Fibroblast of the aortic adventitia (primary cell): ENCODE results near the gene GLUL. TPM values are rescaled to one million over a fixed set of nuclear protein-coding genes. Genes with fewer than 3 reads are reported as not detected.

Source experiments
- DNase-seq: peaks from one replicate; pipeline ENCODE4 v3.0.0-alpha.2; 2010; ENCODE audit warnings: low read depth
- H3K4me3 ChIP-seq: 2 replicates; pipeline ENCODE4 v1.5.1; 2011; ENCODE audit warnings: low read depth, mild to moderate bottlenecking, control low read depth, low read length, moderate library complexity
- CTCF ChIP-seq: IDR thresholded peaks from 2 replicates; pipeline ENCODE4 v1.5.1; 2011; ENCODE audit warnings: mild to moderate bottlenecking, low read length, control low read depth, inconsistent platforms; ENCODE audit not compliant: insufficient read depth
- total RNA-seq: library from RNA; depleted of rRNA; stranded (reverse); fragments of >200 nt; gene quantifications from 2 replicates; pipeline ENCODE4 v1.2.3, GENCODE V29; 2012; ENCODE audit warnings: low replicate concordance

Gene GLUL
- total RNA-seq, 1 donor = 136 TPM

DNA sequence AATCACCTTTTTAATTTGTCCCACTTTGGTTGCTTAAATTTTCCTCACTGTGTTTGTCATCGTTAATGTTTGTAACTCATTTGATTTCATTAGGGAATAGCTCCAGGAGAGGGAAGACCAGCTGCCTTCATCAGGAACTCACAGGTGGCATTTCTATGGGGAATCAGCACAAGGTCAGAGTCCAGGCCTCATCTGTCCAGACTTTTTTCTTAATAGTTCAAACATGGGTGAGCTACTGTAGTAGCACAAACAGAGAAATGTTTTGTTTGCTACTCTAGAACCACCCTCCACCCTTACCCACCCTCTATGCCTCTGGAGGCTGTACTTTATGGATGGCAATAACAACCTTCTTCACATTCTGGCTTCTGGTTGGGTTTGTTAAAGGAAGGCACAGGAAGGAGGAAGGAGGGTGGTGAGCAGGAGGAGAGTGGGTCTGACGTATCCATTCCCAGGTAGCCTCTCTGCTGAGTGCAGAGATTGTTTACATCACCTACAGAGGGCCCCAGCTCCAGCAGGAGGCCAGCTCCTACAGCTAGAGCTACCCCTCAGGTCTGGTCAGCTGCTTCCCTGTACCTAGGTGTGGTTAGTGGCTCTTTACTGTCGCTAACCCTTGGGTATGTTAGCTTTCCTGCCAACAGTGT is 17.0 kb upstream of the GLUL start:
- no peak for TF ChIP-seq CTCF
- DNase-seq = no peak
- H3K4me3 ChIP-seq = no peak overlapping the region

GRCh38 chr1:182407724-182408123 is 16.1 kb upstream of the GLUL start:
- DNase-seq = no peak

GRCh38 chr1:182406012-182406411 is 14.4 kb upstream of the GLUL start:
- TF ChIP-seq CTCF = no peak
- H3K4me3 ChIP-seq = no peak overlapping the region
- no peak for DNase-seq

More at GRCh38 chr1:182407724-182408123, 16.1 kb upstream of the GLUL start:
- H3K4me3 ChIP-seq = no peak overlapping the region
- TF ChIP-seq CTCF = no peak

DNA sequence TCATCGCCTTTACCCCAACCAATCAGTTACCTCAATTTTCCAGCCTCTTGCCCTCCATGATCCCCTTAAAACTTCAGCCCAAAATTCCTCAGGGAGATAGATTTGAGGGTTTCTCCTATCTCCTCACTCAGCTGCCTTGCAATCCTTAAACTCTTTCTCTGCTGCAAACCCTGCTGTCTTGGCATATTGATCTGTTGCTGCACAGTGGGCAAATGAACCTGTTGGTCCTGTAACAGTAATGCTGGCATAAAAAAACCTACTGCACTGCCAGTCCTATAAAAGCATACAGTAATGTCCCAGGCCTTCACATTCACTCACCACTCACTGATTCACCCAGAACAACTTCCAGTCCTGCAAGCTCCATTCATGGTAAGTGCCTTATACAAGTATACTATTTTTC is 14.0 kb upstream of the GLUL start:
- H3K4me3 ChIP-seq = no peak overlapping the region
- TF ChIP-seq CTCF = no peak
- DNase-seq = no peak

DNA sequence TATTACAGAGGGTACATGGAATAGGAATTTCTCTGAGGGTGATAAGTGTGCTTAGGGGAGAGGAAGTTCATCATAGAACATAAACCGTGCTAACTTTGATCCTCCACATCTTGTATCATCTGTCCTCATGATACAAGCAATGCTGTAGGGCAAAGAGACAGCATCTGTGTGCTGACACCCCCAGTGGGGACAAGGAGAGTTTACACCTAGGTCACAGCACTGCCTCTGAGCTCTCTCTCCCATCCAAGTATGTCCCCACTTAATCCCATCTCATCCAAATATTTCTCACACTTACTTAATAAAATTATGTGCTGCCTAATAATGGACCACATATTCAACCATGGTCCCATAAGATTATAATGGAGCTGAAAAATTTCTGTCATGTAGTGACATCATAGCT is 13.2 kb upstream of the GLUL start:
- peak; percentile 12 for TF ChIP-seq CTCF
- DNase-seq = no peak
- H3K4me3 ChIP-seq = no peak overlapping the region

DNA sequence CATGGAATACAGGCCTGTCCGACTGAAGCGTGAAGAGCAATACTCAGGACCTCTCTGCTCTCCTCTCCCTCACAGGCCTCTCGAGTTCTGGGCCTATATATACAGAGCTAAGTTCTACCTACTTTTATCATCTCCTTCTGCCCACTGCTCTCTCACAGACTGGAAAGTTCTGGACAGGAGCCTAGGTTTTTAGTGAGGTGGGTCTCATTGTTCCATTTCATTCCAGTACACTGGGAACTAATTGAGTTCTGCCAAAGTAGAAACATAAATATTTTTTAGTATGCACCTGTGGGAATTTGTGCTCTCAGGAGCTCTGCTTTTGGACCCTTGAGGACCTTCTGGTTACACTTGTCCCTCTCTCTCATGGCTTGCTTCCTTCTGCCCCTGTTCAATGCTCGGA is 9.0 kb upstream of the GLUL start, which contains the start of gene TEDDM1:
Gene TEDDM1 (minus strand): TSS at position 101 of the 400 bp plus-strand sequence. CDS start 182 bp downstream, outside the sequence.
- H3K4me3 ChIP-seq = no peak within 1 kb of the TSS
- TF ChIP-seq CTCF = no peak
- no peak for DNase-seq
